MCF 10A (cell line): ENCODE results near the gene NUDT22. TPM values are rescaled to one million over a fixed set of nuclear protein-coding genes. Genes with fewer than 3 reads are reported as not detected.

Experiments used
- BruUV-seq: library from RNA; stranded (reverse); fragments of 400-500 nt; replicated peaks from 2 replicates; lab custom pipeline; 2021; lab: Mats Ljungman, UMichigan
- CTCF ChIA-PET: fragments of 300-600 bp; sonication (Branson Sonifier 250); formaldehyde crosslinking; extraction: SDS; loops from one replicate; lab custom pipeline; 2021; ENCODE audit warnings: antibody characterized with exemption, inconsistent platforms; lab: Yijun Ruan, JAX
- POLR2A ChIA-PET: fragments of 300-600, 350-650 bp; sonication (Branson Sonifier 250); formaldehyde crosslinking; extraction: SDS; loops from one replicate; lab custom pipeline; 2020; ENCODE audit warnings: antibody characterized with exemption, inconsistent platforms; lab: Yijun Ruan, JAX
- DNase-seq: peaks from one replicate; pipeline ENCODE4 v3.0.0-alpha.2; 2018; ENCODE audit not compliant: unreplicated experiment
- H3K27ac Mint-ChIP-seq: one replicate; pipeline ENCODE4 v1.8.0; 2022; ENCODE audit warnings: mild to moderate bottlenecking, low read depth, mixed read lengths; ENCODE audit not compliant: unreplicated experiment
- H3K27me3 Mint-ChIP-seq: one replicate; pipeline ENCODE4 v1.8.0; 2022; ENCODE audit warnings: mixed read lengths; ENCODE audit not compliant: insufficient read depth, unreplicated experiment
- H3K36me3 Mint-ChIP-seq: one replicate; pipeline ENCODE4 v1.8.0; 2022; ENCODE audit warnings: mild to moderate bottlenecking, moderate library complexity, mixed read lengths; ENCODE audit not compliant: insufficient read depth, unreplicated experiment
- H3K4me1 Mint-ChIP-seq: one replicate; pipeline ENCODE4 v1.8.0; 2022; ENCODE audit warnings: mixed read lengths; ENCODE audit not compliant: insufficient read depth, unreplicated experiment
- H3K4me3 Mint-ChIP-seq: one replicate; pipeline ENCODE4 v1.8.0; 2022; ENCODE audit warnings: mild to moderate bottlenecking, moderate library complexity, mixed read lengths; ENCODE audit not compliant: unreplicated experiment
- H3K9me3 Mint-ChIP-seq: one replicate; pipeline ENCODE4 v1.8.0; 2022; ENCODE audit warnings: mixed read lengths; ENCODE audit not compliant: unreplicated experiment
- intact Hi-C: fragments of 100-400 bp; cut with micrococcal nuclease; formaldehyde crosslinking; loops from 2 replicates; pipeline ENCODE4 v1.14.1; 2022
- total RNA-seq: library from RNA; stranded (reverse); gene quantifications from 2 replicates; pipeline ENCODE4 v1.2.3, GENCODE V29; 2022
- TF ChIP-seq, protein P1 (sequence below): fragments of 200-600 bp; IDR thresholded peaks from one replicate; pipeline ENCODE4 v1.8.0; 2022; ENCODE audit warnings: antibody characterized with exemption, mild to moderate bottlenecking; ENCODE audit not compliant: unreplicated experiment

The NUDT22 gene
- total RNA-seq, 1 experiment from 2014 or later = 51.0 TPM

DNA sequence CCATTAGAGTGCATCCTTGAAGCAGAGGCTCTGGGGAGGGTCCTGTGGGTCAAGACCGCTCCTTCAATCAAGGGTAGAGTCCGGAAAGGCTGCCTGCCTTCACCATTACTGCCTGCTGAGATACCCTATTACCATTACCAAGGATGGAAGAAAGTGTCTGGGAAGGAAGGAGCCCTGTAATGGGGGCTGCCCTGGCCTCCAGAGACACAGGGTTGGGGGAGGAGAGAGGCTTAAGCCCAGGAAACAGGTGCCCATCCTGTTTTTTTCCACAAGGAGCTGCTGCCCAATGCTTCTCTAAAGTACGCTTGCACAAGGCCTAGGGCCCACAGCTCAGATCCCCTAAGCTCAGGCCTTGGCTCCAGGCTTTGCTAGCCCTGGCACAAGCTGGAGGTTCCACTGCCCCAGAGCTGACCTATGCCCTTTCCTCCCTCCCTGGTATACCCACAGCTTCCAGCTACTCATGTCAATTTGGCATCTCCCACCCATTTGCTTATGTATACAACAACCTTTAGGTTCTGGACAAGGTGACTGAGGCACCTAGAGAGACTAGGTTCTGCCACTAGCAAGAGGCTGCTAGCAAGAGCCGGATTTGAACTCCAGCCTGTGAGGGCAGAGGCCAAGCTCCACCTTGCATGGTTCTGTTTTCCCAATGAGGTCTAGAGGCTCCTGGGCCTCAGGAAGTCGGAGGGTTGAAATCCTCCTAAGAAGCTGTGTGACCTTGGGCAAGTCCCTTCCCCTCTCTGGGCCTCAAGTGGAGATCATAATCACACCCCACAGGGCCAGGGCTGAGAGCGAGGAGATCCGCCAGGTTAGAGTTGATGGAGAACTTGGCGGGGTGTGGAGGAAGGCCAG, 23.7 kb downstream of the NUDT22 start:
- H3K27ac Mint-ChIP-seq = no peak overlapping the region
- CTCF ChIA-PET = interaction anchor here (0.6 to 4.5 kb wide), 17 partner anchors 9 to 140 kb away, joined by 3 to 65 read pairs (median 4); partner anchors contain the start of genes CATSPERZ, FKBP2, NUDT22 and STIP1
- H3K4me3 Mint-ChIP-seq = no peak overlapping the region

DNA sequence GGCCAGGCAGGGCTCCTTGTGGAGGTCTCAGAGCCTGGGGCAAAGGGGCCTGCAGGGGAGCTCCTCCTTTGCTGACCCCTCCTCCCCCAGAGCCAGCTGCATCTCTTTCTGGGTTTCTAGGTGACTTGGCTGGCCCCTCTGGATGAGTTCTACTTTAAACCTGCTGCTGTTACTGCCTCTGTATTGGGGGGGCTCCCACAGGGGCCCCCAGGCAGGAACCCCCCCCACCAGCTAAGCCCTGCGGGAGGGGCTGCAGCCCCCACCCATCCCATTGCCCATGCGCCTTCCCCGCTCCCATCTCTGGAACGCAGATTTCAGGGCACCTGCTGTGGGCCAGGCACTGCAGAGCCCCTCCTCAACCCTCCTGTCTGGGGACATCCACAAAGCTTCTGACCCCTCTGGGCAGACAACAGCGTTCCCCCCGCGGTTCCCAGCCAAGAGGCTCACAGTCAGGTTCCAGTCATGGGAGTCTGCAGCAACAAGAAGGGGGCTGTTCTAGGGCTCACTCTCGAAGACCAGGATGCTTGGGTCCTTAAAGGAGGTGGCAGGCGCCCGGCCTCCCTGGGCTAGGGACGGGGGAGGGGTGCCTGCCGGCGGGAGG, 24.4 kb downstream of the NUDT22 start:
- no TSS peak for BruUV-seq
- no peak for DNase-seq
- ChIA-PET CTCF (interaction anchor here (0.6 to 4.5 kb wide), 20 partner anchors 9 to 141 kb away, joined by 3 to 65 read pairs (median 4); partner anchors contain the start of genes CATSPERZ, FKBP2, NUDT22 and STIP1), POLR2A (interaction anchor here (0.7 to 3.3 kb wide), 9 partner anchors 7 to 51 kb away, joined by 3 to 53 read pairs (median 3); partner anchors contain the start of genes FKBP2, NUDT22 and TRPT1)
- Mint-ChIP-seq H3K9me3 (no peaks in the 10 kb centered on the region), H3K27ac (no peak overlapping the region), H3K4me3 (peak overlapping the region; percentile 87), H3K36me3 (no peaks in the 10 kb centered on the region), H3K27me3 (no peaks in the 10 kb centered on the region), H3K4me1 (peaks cover 6% of the 10 kb centered on the region)
- intact Hi-C loops = loop anchor here (1.0 to 5.0 kb wide), 4 partner anchors 19 to 107 kb away; partner anchors contain the start of genes GPR137 and RPS6KA4
- TF ChIP-seq, protein P1, sequence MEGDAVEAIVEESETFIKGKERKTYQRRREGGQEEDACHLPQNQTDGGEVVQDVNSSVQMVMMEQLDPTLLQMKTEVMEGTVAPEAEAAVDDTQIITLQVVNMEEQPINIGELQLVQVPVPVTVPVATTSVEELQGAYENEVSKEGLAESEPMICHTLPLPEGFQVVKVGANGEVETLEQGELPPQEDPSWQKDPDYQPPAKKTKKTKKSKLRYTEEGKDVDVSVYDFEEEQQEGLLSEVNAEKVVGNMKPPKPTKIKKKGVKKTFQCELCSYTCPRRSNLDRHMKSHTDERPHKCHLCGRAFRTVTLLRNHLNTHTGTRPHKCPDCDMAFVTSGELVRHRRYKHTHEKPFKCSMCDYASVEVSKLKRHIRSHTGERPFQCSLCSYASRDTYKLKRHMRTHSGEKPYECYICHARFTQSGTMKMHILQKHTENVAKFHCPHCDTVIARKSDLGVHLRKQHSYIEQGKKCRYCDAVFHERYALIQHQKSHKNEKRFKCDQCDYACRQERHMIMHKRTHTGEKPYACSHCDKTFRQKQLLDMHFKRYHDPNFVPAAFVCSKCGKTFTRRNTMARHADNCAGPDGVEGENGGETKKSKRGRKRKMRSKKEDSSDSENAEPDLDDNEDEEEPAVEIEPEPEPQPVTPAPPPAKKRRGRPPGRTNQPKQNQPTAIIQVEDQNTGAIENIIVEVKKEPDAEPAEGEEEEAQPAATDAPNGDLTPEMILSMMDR = no peak

More for the DNA sequence above, 23.7 kb downstream of the NUDT22 start:
- no TSS peak for BruUV-seq
- POLR2A ChIA-PET = interaction anchor here (0.7 to 3.3 kb wide), 5 partner anchors 8 to 52 kb away, joined by 3 to 16 read pairs (median 5); partner anchors contain the start of genes FKBP2, NUDT22 and TRPT1
- DNase-seq = no peak
- Mint-ChIP-seq H3K9me3 (no peaks in the 10 kb centered on the region), H3K36me3 (peaks cover 6% of the 10 kb centered on the region), H3K4me1 (peaks cover 6% of the 10 kb centered on the region), H3K27me3 (no peaks in the 10 kb centered on the region)
- TF ChIP-seq, protein P1 = no peak
- intact Hi-C loops = loop anchor here (5.0 kb wide), 3 partner anchors 38 to 108 kb away; partner anchors contain the start of genes GPR137 and RPS6KA4

DNA sequence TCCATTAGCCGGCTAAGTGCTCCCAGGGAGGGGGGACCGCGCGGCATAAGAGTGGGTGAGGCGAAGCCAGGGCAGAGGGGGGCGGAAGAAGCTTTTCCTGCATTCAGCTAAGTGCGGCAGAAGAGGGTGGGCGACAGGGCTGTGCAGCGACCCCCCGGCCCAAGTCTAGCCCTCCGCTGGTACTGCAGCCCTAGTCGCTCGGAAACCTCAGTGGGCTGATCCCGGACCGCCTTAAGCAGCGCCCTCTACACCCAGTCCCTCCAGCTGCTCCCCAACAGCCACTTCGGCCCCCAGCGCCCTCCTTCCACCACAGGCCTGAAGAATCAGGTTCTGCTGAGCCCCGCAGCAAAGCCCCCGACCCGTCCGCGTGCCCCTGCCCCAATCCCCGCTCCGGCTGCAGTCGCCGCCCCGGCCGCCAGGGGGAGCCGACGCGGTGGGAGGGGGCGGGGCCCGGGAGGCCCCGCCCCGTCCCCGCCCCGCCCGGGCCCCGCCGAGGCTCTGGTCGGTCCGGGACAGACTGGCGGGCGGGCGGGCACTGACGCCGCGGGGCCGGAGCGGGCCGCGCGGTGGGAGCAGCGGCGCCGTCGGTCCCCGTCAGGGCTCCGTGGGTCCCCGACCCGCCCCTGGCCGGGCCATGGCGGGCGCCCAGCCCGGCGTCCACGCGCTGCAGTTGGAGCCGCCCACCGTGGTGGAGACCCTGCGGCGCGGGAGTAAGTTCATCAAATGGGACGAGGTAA, 25.1 kb downstream of the NUDT22 start, which contains the start of gene PLCB3:
TSS of gene PLCB3 (plus strand) at position 515 of the 737 bp plus-strand sequence. CDS start at position 635, 120 bp downstream.
- Mint-ChIP-seq H3K9me3 (no peaks in the 10 kb centered on the region), H3K36me3 (no peaks in the 10 kb centered on the region), H3K4me1 (peaks cover 6% of the 10 kb centered on the region), H3K4me3 (peak within 1 kb of the TSS; percentile 87), H3K27ac (peak within 1 kb of the TSS; percentile 89), H3K27me3 (no peaks in the 10 kb centered on the region)
- CTCF ChIA-PET = interaction anchor here (0.6 to 4.5 kb wide), 23 partner anchors 8 to 861 kb away, joined by 3 to 65 read pairs (median 5); partner anchors contain the start of genes CATSPERZ, FKBP2, NUDT22 and STIP1
- peak; percentile 46 for DNase-seq
- POLR2A ChIA-PET = interaction anchor here (1.2 to 3.3 kb wide), 11 partner anchors 8 to 65 kb away, joined by 3 to 53 read pairs (median 6); partner anchors contain the start of genes BAD, ESRRA, FKBP2 and GPR137
- intact Hi-C loops = loop anchor here (1.0 to 5.0 kb wide), 4 partner anchors 18 to 106 kb away; partner anchors contain the start of genes GPR137 and RPS6KA4
- BruUV-seq = no TSS peak
- TF ChIP-seq, protein P1 = peak; percentile 85
